HFFc6 (cell line): ENCODE measurements around the gene ACTRT2. TPM values are rescaled to one million over a fixed set of nuclear protein-coding genes. Genes with fewer than 3 reads are reported as not detected.

Source experiments
- DNase-seq: peaks from one replicate; pipeline ENCODE4 v3.0.0-alpha.2; 2018
- H3K27ac Mint-ChIP-seq: 2 replicates; pipeline ENCODE4 v1.8.0; 2020; ENCODE audit warnings: mild to moderate bottlenecking, mixed read lengths
- H3K27me3 Mint-ChIP-seq: 2 replicates; pipeline ENCODE4 v1.8.0; 2021; ENCODE audit warnings: mild to moderate bottlenecking, moderate library complexity, mixed read lengths; ENCODE audit not compliant: insufficient read depth
- H3K36me3 Mint-ChIP-seq: 2 replicates; pipeline ENCODE4 v1.8.0; 2021; ENCODE audit warnings: low read depth, mixed read lengths
- H3K4me1 Mint-ChIP-seq: 2 replicates; pipeline ENCODE4 v1.8.0; 2020; ENCODE audit warnings: low read depth, mixed read lengths
- H3K4me3 Mint-ChIP-seq: 2 replicates; pipeline ENCODE4 v1.8.0; 2020; ENCODE audit warnings: mild to moderate bottlenecking, moderate library complexity, mixed read lengths
- H3K9me3 Mint-ChIP-seq: 2 replicates; pipeline ENCODE4 v1.8.0; 2020; ENCODE audit warnings: mild to moderate bottlenecking, mixed read lengths
- total RNA-seq, 6 experiments: library from RNA; stranded (reverse); fragmentation: NEBNext Ultra II Directional; extraction: Animal tissue kit (Norgen Biotek cat#: 25700); gene quantifications; 2 replicates in 1 of 6; 3 replicates in 5 of 6; pipeline ENCODE4 v1.2.3, GENCODE V29; 2021
- TF ChIP-seq, protein P1 (sequence below): fragments of 200-600 bp; sonication (generic); IDR thresholded peaks from 2 replicates; pipeline ENCODE4 v1.5.0; 2021; ENCODE audit warnings: antibody characterized with exemption, mild to moderate bottlenecking

The ACTRT2 gene
- total RNA-seq, 6 experiments from 2014 or later, result not detected

DNA sequence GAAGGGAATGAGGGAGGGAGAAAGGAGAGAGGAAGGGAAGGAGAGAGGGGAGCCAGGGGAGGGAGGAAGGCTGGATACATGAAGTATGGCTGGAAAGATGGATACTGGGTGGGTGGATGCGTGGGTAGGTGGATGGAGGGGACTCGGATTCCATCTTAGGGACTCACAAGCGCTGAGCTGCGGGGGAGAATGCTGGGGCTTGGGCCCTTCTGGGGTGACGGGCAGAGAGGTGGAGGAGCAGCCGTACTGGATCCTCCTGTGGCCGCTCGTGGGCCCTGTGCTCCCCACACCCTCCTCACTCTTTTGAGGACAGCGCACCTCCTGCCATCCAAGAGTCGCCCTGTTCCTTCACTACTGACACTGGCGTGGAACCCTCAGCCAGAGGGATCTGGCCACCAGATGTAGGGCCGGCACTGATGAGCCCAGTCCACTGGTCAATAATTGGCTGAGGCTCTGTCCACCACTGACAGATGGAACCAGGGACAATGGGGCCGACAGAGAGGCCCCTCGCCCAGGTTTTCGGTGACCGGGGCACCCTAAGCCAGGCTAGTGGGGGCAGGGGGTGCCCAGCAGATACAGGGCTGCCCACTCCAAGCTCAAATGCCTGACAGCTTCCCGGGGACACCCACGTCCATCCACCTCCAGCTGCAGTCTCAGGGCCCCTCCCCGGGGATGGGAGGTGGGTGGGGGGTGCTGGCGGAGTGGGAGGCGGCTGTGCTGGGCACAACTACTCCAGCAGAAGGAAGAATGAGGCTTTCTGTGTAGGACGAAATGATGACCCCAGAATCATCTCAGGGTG, 4.4 kb upstream of the ACTRT2 start:
- no peak overlapping the region for H3K4me3 Mint-ChIP-seq

DNA sequence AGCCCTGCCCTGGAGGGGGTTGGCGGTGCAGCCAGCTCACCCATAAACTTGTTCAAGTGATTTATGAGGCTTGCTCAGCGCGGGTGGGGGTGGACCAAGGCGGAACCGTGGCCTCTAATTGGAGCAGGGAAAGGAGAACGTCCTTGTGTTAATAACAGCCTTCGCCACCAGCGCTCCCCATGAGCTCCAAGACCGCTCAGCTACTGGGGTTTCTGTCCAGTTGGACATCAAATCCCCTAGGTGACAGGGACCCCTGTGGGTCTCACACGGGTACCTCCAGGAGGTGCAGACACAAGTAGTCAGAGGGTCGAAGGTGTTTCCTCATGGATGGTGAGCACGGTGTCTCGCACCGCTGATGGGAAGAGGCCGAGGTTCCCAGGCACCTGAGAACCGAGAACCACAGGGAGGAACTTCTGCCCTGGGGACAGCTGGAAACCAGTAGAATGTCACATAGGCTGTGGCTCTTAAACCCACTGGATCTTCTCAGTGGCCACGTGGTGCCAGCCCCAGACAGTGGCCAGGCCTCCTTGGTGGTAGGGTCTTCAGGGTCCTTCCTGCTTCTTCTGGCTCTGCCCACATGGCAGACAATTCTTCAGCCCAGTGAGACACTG, 3.7 kb upstream of the ACTRT2 start:
- Mint-ChIP-seq H3K9me3 (peaks cover 43% of the 10 kb centered on the region), H3K36me3 (peaks cover 8% of the 10 kb centered on the region), H3K27me3 (peaks cover 2% of the 10 kb centered on the region; the same call in 1 of the 2 replicates), H3K4me3 (no peak overlapping the region), H3K27ac (no peak overlapping the region), H3K4me1 (no peaks in the 10 kb centered on the region)
- no peak for DNase-seq
- TF ChIP-seq, protein P1, sequence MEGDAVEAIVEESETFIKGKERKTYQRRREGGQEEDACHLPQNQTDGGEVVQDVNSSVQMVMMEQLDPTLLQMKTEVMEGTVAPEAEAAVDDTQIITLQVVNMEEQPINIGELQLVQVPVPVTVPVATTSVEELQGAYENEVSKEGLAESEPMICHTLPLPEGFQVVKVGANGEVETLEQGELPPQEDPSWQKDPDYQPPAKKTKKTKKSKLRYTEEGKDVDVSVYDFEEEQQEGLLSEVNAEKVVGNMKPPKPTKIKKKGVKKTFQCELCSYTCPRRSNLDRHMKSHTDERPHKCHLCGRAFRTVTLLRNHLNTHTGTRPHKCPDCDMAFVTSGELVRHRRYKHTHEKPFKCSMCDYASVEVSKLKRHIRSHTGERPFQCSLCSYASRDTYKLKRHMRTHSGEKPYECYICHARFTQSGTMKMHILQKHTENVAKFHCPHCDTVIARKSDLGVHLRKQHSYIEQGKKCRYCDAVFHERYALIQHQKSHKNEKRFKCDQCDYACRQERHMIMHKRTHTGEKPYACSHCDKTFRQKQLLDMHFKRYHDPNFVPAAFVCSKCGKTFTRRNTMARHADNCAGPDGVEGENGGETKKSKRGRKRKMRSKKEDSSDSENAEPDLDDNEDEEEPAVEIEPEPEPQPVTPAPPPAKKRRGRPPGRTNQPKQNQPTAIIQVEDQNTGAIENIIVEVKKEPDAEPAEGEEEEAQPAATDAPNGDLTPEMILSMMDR, result no peak

More for the DNA sequence above, 4.4 kb upstream of the ACTRT2 start:
- H3K4me1 Mint-ChIP-seq, result no peaks in the 10 kb centered on the region
- no peak for DNase-seq
- peaks cover 48% of the 10 kb centered on the region for H3K9me3 Mint-ChIP-seq
- peaks cover 2% of the 10 kb centered on the region; the same call in 1 of the 2 replicates for H3K27me3 Mint-ChIP-seq
- peaks cover 8% of the 10 kb centered on the region for H3K36me3 Mint-ChIP-seq
- H3K27ac Mint-ChIP-seq, result no peak overlapping the region
- TF ChIP-seq, protein P1, result no peak

DNA sequence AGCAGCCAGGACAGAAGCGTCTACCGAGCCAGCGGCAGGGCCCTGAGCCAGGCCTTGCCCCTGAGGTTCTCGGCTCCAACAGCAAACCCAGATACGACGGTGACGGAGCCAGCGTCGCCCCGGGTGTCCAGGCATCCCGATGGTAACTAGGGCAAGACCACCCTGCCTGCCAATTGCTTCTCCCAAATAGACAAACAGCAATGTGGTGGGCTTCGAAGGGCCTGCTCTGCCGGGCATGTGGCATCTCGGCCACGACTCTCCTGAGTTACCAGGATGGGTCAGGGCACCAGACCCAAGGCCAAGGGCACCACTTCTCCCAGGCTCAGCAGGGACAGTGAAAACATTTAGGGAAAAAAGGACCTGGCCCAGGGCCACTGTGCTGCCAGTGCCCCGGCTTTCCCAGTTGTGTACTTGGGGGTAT, 3.2 kb upstream of the ACTRT2 start:
- no peak for DNase-seq
- H3K27ac Mint-ChIP-seq, result no peak overlapping the region
- H3K27me3 Mint-ChIP-seq, result peaks cover 2% of the 10 kb centered on the region; the same call in 1 of the 2 replicates
- peaks cover 41% of the 10 kb centered on the region for H3K9me3 Mint-ChIP-seq
- H3K4me3 Mint-ChIP-seq, result no peak overlapping the region
- no peaks in the 10 kb centered on the region for H3K4me1 Mint-ChIP-seq
- TF ChIP-seq, protein P1, result no peak
- H3K36me3 Mint-ChIP-seq, result peaks cover 7% of the 10 kb centered on the region

DNA sequence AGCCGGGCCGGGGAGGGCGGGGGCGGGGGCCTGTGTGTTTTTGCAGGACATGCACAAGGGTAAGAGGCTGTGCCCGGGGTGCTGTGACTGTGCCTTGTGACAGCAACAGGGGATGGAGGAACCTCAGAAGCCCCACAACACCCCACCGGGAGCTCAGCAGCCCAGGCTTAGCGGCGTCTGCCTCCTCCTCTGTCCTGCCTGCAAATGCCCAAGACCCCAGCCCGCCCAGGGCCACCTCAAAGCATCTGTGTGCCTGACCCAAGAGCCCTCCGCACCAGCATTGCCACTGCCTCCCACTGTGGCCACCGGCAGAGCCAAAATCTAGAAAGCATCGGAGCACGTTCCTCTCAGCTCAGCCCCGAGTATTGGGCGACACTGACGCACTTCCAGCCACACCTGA, 2.7 kb upstream of the ACTRT2 start:
- Mint-ChIP-seq H3K4me1 (no peaks in the 10 kb centered on the region), H3K9me3 (peaks cover 36% of the 10 kb centered on the region)
- no peak for DNase-seq

DNA sequence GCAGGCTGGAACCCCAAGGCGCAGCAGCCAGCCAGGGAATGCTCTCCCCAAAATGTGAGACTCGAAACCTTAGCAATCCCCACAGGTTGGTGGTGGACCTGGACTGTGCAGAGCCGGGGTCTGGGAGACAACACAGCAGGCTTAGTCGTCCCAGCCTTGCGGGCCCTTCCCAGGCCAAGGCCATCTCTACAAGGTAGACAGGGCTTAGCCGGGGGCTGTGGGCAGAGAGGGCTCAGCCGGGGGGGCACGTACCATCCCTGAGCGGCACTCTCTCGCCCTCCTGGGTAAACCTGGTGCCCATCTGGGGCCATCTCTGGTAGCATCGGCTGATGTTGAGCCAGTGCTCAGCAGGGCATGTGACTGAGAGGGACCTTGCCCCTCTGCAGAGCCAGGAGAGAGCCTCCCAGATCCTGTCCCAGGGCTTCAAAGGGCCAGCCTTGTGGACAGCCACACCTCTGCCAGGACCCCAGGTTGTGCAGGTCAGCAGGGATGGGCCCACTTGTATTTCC, 2.2 kb upstream of the ACTRT2 start:
- Mint-ChIP-seq H3K27ac (no peak overlapping the region), H3K27me3 (no peaks in the 10 kb centered on the region; the same call in 1 of the 2 replicates), H3K9me3 (peaks cover 31% of the 10 kb centered on the region), H3K36me3 (peaks cover 3% of the 10 kb centered on the region; the same call in 1 of the 2 replicates), H3K4me1 (no peaks in the 10 kb centered on the region), H3K4me3 (no peak overlapping the region)
- DNase-seq, result no peak
- TF ChIP-seq, protein P1, result no peak

More for the DNA sequence above, 2.7 kb upstream of the ACTRT2 start:
- no peaks in the 10 kb centered on the region; the same call in 1 of the 2 replicates for H3K27me3 Mint-ChIP-seq
- TF ChIP-seq, protein P1, result no peak
- peaks cover 3% of the 10 kb centered on the region; the same call in 1 of the 2 replicates for H3K36me3 Mint-ChIP-seq
- no peak overlapping the region for H3K4me3 Mint-ChIP-seq
- no peak overlapping the region for H3K27ac Mint-ChIP-seq
